AG10803 (cell line): ENCODE results near the gene OGFRL1.

Experiments used
- DNase-seq: peaks from one replicate; pipeline ENCODE4 v3.0.0; 2010; ENCODE audit warnings: low read depth
- H3K4me3 ChIP-seq: 2 replicates; pipeline ENCODE4 v1.5.1; 2011; ENCODE audit warnings: mild to moderate bottlenecking, low read length, control low read depth
- CTCF ChIP-seq: conservative IDR thresholded peaks from 2 replicates; pipeline ENCODE4 v1.5.1; 2011; ENCODE audit warnings: mild to moderate bottlenecking, low read length, control low read depth, inconsistent platforms

The OGFRL1 gene

GRCh38 chr6:71250099-71250602 lies 38.5 kb upstream of the OGFRL1 start:
- TF ChIP-seq CTCF = no peak
- peak overlapping the region; percentile 4; the same call in 1 of the 2 replicates for H3K4me3 ChIP-seq
- peak; percentile 88 for DNase-seq

- no peak for TF ChIP-seq CTCF
- H3K4me3 ChIP-seq = no peak overlapping the region
- no peak for DNase-seq
These were observed 36.2 kb upstream of the OGFRL1 start for GRCh38 chr6:71252410-71252809.

- H3K4me3 ChIP-seq = no peak overlapping the region
- DNase-seq = no peak
- no peak for TF ChIP-seq CTCF
These were observed 35.7 kb upstream of the OGFRL1 start for GRCh38 chr6:71252960-71253359.

- no peak overlapping the region for H3K4me3 ChIP-seq
- DNase-seq = no peak
- TF ChIP-seq CTCF = no peak
These were observed 34.3 kb upstream of the OGFRL1 start for GRCh38 chr6:71254323-71254722.

- no peak for TF ChIP-seq CTCF
- no peak overlapping the region for H3K4me3 ChIP-seq
- peak; percentile 25 for DNase-seq
These were observed 30.3 kb upstream of the OGFRL1 start for GRCh38 chr6:71258078-71258866.

GRCh38 chr6:71259888-71260604 lies 28.6 kb upstream of the OGFRL1 start:
- DNase-seq = no peak
- H3K4me3 ChIP-seq = no peak overlapping the region
- no peak for TF ChIP-seq CTCF
